Stimulated activated CD4-positive, alpha-beta T cell treated with anti-CD3 and anti-CD28 coated beads, Interleukin-4, amount 100 ng/mL, for 1 hour (primary cell): ENCODE data around the gene PIP4K2A.
"Not testable (repeated sequence)": the region's sequence is repeated elsewhere in the genome, so short reads cannot be mapped to it uniquely, and the experiment has no call there.

Experiments used
- DNase-seq: peaks from one replicate; pipeline ENCODE4 v3.0.0-alpha.2; 2020

The PIP4K2A gene

GRCh38 chr10:22714479-22715289 is at the start of gene PIP4K2A:
TSS of gene PIP4K2A (minus strand) at chr10:22714578. CDS start at chr10:22714326, 252 bp downstream.
- DNase-seq, result peak; percentile 81

DNA sequence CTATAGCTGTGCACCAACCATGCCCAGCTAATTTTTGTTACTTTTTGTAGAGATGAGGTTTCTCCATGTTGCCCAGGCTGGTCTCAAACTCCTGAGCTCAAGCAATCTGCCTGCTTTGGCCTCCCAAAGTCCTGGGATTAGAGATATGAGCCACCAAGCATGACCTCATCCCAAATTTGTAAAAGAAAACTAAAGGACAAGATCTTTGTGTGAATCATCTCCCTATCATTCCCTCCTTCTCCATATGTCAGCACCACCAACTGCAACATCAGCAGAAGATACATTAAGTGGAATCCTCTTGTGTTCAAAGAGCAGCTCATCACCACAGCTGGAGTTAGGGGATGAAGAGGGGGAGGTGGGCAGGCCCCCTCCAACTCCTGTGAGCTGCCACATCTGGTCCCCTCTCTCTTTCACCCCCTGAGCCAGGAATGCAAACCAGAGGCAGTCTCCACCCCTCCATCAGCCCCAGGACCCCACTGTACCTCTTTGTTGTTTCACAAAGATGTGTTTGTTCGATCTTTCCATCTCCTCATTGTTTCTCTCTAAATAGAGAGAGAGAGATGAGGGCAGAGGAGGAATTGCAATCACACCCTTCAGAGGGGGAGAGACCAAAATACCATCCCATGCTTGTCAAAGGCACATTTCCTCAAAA is 47.3 kb upstream of the PIP4K2A start:
- DNase-seq, result no peak

DNA sequence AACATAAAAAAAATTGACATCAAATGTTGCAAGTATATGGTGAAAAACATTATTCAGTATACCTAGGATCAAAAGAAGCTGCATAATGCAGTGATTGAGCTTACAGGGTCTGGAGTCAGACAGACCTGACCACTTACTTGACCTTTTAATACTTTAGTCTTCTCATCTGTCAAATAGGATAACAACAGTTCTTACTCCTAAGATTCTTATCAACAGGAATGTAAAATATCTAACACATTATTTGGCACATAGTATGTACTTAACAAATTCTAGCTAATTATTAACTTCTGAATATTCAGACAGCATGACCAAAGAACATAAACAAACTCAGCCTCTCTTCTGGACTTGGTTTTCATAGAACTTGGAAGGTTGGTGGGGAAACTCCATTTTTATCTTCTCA is 45.6 kb upstream of the PIP4K2A start:
- DNase-seq, result no peak

- no peak for DNase-seq
These were observed 44.5 kb upstream of the PIP4K2A start for GRCh38 chr10:22758867-22759266.

DNA sequence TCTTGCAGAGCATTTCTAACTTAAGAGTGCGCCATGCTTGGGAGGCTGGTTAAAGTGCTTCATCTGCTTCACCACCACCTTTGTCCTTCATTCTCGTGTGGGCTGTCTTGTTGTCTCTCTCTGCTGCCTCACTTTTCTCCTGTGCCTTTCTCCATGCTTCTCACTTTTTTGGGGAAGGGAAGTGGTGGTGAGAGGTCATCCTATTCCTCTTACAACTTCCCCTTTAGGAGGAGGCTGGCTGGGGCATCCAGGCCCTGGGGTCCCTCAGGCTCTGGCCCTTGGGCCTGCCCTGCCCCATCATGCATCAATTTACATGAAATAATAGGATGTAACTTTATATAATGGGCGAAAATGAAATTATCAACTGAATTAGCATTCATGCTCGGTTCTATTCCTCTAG is 39.9 kb upstream of the PIP4K2A start:
- no peak for DNase-seq

GRCh38 chr10:22753786-22754185 is 39.4 kb upstream of the PIP4K2A start:
- no peak for DNase-seq

DNA sequence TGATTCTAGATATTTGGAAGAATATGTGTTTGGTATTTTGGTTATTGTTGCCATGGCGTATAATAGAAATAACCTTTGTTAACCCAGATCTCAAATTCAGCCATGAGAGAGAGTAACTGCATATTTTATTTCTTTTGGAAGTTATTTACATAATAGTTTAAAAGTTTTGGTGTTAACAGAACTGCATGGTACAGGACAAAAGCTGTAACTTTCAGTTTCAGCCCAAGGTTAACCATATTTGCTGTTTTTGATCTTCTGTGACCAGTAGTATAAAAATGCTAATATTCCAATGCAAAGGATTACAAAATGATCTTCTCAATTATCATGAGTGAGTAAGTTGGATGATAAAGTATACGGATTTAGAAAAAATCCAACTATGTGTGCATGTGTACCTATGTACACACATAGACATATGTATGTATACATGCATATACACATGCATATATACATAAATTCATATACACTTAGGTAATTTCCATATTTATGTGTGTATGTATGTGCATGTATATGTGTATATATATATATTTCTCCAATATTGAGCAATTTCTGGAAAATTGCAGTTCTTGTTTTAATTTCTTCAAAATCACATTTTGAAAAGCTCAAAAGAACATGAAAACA is 38.0 kb upstream of the PIP4K2A start:
- no peak for DNase-seq

GRCh38 chr10:22750131-22750530 is 35.8 kb upstream of the PIP4K2A start:
- no peak for DNase-seq

DNA sequence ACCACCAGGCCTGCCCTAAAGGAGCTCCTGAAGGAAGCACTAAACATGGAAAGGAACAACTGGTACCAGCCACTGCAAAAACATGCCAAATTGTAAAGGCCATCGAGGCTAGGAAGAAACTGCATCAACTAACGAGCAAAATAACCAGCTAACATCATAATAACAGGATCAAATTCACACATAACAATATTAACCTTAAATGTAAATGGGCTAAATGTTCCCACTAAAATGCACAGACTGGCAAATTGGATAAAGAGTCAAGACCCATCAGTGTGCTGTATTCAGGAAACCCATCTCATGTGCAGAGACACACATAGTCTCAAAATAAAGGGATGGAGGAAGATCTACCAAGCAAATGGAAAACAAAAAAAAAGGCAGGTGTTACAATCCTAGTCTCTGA is 30.5 kb upstream of the PIP4K2A start:
- not testable (repeated sequence) for DNase-seq

- DNase-seq, result no peak
These were observed 28.3 kb upstream of the PIP4K2A start for GRCh38 chr10:22742678-22743077.

GRCh38 chr10:22741631-22742030 is 27.3 kb upstream of the PIP4K2A start:
- not testable (repeated sequence) for DNase-seq

DNA sequence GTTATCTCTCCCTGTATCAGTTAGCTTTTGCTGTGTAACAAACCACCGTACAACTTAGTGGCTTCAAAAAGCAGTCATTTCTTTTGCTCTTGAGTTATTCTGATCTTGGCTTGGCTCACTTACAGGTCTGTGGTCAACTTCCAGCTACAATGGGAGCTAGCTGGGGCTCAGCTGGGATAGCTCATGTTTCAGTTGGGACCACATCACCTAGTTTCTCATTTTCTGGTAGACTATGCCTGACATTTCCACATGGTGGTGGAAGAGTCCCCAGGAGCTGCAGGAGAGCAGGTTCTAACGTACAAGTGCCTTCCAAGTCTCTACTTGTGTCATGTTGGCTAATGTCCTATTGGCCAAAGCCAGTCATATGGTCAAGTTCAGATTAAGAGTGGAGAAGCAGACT is 25.8 kb upstream of the PIP4K2A start:
- DNase-seq, result no peak

DNA sequence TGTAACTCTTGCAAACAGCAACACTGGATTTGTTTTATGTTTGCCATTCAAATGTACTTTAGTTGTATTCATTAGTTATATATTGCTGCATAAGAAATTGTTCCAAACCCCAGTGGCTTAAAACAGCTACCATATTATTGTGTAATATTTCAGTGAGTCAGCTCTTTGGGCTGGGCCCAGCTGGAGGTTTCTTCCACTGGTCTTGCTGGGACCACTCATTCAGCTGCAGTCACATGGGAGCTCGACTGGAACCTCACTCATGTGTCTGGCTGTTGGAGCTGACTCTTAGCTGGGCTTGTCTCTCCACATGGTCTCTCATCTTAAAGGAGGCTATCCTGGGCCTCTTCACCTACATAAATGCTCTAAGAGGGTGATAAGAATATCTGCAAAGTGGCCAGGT is 23.2 kb upstream of the PIP4K2A start:
- no peak for DNase-seq

- DNase-seq, result no peak
These were observed 21.8 kb upstream of the PIP4K2A start for GRCh38 chr10:22736134-22736533.

DNA sequence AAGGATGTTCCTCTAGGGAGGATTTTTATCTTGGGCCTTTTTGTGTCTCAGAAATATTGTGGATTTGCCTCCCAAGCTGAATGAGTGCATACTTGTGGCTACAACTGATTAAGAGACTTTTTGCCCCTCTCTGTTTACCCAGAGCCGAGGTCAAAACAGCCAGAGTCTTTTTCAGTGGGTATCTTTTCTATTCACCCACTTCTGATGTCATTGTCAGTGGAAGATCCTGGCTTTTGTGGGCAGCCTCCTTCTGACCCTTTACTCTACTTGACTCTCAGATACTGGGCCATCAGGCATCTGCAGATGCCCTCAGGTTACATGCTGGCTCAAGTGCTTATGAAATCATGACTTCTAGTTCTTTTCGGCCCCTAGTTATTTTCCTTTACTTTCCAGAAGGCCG is 19.6 kb upstream of the PIP4K2A start:
- no peak for DNase-seq

GRCh38 chr10:22727663-22728062 is 13.3 kb upstream of the PIP4K2A start:
- DNase-seq, result no peak

- no peak for DNase-seq
These were observed 12.7 kb upstream of the PIP4K2A start for GRCh38 chr10:22727112-22727511.

DNA sequence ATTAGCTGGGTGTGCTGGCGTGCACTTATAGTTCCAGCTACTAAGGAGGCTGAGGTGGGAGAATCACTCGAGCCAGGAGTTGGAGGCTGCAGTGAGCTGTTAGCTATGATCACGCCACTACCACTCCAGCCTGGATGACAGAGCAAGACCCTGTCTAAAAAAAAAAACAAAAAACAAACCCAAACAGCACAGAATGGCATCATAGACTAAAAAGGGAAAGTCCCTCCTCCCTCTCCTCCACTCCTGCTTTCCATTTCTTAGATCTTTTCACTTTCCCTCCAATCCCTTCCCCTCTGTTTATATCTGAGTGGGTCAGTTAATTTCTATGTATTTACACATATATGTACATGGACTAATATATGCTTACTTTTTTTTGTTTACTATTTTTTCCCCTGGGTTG is 10.4 kb upstream of the PIP4K2A start:
- no peak for DNase-seq

DNA sequence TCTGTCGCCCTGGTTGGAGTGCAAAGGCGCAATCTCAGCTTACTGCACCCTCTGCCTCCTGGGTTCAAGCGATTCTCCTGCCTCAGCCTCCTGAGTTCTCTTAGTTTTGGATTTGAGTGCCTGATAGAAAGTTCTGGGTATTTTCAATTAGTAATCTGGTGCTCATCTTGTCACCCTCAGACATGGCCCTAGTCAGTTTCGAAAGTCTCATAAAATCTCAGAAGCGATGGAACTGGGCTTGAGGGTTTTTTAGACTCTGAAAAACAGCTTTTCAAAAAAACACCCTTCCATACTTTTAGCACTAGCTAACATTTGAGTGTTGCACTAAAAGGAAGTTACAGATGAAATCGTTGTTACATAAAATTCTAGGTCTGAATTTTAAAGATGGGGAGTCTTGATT is 9.4 kb upstream of the PIP4K2A start:
- no peak for DNase-seq

- no peak for DNase-seq
These were observed 9.0 kb upstream of the PIP4K2A start for GRCh38 chr10:22723343-22723779.

DNA sequence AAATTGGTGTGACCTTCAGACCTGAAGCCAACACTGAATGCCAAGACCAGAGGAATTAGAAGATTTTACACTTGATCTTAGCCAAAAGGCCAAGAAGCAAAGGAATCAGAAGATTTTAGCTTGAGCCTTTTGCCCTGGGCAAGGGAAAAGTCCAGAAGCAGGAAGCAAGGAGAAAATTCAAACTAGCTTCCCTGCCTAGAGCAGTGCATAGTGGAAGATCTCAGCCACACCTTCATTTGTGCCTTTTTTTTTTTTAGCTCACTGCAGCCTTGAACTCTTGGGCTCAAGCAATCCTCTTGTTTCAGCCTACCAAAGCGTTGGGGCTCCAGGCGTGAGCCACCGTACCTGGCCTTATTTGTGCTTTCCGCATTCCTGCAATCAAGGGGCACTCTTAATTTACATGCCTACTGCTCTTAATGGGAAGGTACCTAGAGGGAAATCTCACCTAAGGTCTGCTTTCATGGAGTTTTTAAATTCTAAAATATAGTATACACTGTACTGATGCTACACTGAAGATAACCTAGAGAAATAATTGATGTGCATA is 8.3 kb upstream of the PIP4K2A start:
- no peak for DNase-seq

- no peak for DNase-seq
These were observed 6.3 kb upstream of the PIP4K2A start for GRCh38 chr10:22720667-22721066.

- DNase-seq, result no peak
These were observed 5.1 kb upstream of the PIP4K2A start for GRCh38 chr10:22719406-22720042.
